IPS DF 6.9 (cell line): Measurements from ENCODE around the gene NPNT.
"Not testable (repeated sequence)": the region's sequence is repeated elsewhere in the genome, so short reads cannot be mapped to it uniquely, and the experiment has no call there.

Experiments
- DNase-seq: peaks from one replicate; pipeline ENCODE4 v3.0.0-alpha.2; 2013; ENCODE audit warnings: low read depth, low spot score
- H3K27ac ChIP-seq: one replicate; pipeline ENCODE4 v1.5.1; 2013; ENCODE audit warnings: low read length, control low read depth
- H3K27me3 ChIP-seq: 2 replicates; pipeline ENCODE4 v1.6.1; 2013; ENCODE audit warnings: mild to moderate bottlenecking, low read length; ENCODE audit not compliant: control insufficient read depth, insufficient read depth
- H3K36me3 ChIP-seq: 2 replicates; pipeline ENCODE4 v1.6.1; 2013; ENCODE audit warnings: low read length; ENCODE audit not compliant: control insufficient read depth, insufficient read depth
- H3K4me1 ChIP-seq: 2 replicates; pipeline ENCODE4 v1.6.1; 2013; ENCODE audit warnings: low read length; ENCODE audit not compliant: control insufficient read depth, insufficient read depth
- H3K4me3 ChIP-seq: 2 replicates; pipeline ENCODE4 v1.5.1; 2013; ENCODE audit warnings: mild to moderate bottlenecking, low read length
- H3K9me3 ChIP-seq: 2 replicates; pipeline ENCODE4 v1.6.1; 2013; ENCODE audit warnings: low read length, inconsistent platforms; ENCODE audit not compliant: control insufficient read depth, insufficient read depth
- WGBS: extraction: QIAGEN DNeasy Blood & Tissue Kit; methylation state at CpG from one replicate; pipeline ENCODE4 v1.1.7; 2013; ENCODE audit warnings: mixed read lengths, missing lambda C conversion rate; ENCODE audit not compliant: insufficient read length, insufficient coverage; 5-methylcytosine and 5-hydroxymethylcytosine counted together

The NPNT gene, protein sequence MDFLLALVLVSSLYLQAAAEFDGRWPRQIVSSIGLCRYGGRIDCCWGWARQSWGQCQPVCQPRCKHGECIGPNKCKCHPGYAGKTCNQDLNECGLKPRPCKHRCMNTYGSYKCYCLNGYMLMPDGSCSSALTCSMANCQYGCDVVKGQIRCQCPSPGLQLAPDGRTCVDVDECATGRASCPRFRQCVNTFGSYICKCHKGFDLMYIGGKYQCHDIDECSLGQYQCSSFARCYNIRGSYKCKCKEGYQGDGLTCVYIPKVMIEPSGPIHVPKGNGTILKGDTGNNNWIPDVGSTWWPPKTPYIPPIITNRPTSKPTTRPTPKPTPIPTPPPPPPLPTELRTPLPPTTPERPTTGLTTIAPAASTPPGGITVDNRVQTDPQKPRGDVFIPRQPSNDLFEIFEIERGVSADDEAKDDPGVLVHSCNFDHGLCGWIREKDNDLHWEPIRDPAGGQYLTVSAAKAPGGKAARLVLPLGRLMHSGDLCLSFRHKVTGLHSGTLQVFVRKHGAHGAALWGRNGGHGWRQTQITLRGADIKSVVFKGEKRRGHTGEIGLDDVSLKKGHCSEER

DNA sequence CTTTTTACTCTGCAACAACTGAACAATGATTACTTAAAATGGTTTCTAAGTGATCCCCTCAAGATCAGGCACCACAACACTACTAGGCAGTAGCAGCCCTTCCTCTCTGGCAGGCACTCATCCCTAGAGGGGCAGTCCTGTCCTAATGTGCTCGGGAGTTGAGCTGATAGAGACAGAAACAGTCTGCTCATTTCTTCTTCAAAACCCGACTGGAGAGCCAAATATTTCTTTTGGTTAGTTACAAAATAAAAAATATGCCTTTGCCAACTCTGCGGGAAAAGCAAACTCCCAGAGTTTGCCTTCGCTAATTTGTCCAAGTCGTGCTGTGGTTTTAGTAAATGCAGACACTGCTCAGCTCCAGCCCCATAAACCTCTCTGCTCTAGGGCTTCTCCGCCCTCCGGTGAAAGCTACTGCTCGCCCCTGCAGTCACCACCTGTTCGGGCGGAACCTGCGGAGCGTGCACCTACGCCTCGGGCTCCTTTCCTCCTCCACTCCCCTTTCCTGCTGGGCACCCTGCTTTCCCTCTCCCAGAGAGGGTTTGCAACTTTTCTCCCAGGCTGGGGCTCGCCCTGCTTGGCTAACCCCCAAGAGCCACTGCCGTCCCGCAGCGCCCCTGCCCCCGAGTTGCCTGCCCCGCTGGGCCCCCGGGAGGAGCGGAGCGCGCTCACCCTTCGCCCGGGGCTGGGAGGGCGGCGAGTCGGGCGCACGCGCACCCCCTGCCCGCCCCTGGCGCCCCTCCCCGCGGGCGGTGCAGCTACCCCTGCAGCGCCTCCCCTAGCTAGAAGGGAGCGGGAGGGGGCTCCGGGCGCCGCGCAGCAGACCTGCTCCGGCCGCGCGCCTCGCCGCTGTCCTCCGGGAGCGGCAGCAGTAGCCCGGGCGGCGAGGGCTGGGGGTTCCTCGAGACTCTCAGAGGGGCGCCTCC, at the start of gene NPNT:
Gene NPNT (plus strand): TSS at position 812 of the 923 bp plus-strand sequence. CDS start 182 bp downstream, outside the sequence.
- peak within 1 kb of the TSS; percentile 75; the same call in 1 of the 2 replicates for H3K4me3 ChIP-seq
- H3K4me1 ChIP-seq: peaks cover 2% of the 10 kb centered on the region; the same call in 1 of the 2 replicates
- H3K9me3 ChIP-seq: no peaks in the 10 kb centered on the region
- peaks cover 26% of the 10 kb centered on the region; the same call in 1 of the 2 replicates for H3K27me3 ChIP-seq
- H3K27ac ChIP-seq: no peak within 1 kb of the TSS
- no peaks in the 10 kb centered on the region for H3K36me3 ChIP-seq
- no peak for DNase-seq
- WGBS: no CpG with 5 or more reads among the region's 56 CpGs

DNA sequence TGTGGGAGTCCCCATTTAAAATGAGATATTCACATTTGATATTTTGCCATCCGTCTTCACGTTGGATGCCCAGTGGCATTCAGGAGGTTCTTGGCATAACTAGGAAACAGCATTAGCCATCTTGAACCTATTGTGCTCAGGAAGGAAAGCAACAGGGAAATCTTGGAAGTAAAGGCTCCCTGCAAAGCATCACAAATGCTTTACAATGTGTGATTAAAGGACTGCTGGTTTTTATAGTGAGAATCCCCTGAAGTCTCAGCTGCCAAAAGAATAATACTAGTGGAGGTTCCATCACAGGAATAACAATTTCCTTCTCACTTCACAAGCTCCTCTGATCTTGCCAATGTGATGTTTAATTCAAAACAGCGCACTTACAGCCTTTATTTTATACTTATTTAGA, 49.7 kb upstream of the NPNT start:
- Histone ChIP-seq H3K27me3 (no peaks in the 10 kb centered on the region), H3K4me1 (no peaks in the 10 kb centered on the region), H3K36me3 (no peaks in the 10 kb centered on the region), H3K27ac (no peak overlapping the region), H3K9me3 (no peaks in the 10 kb centered on the region; the same call in 1 of the 2 replicates), H3K4me3 (no peak overlapping the region)
- WGBS: no CpG with 5 or more reads among the region's 3 CpGs
- DNase-seq: no peak

DNA sequence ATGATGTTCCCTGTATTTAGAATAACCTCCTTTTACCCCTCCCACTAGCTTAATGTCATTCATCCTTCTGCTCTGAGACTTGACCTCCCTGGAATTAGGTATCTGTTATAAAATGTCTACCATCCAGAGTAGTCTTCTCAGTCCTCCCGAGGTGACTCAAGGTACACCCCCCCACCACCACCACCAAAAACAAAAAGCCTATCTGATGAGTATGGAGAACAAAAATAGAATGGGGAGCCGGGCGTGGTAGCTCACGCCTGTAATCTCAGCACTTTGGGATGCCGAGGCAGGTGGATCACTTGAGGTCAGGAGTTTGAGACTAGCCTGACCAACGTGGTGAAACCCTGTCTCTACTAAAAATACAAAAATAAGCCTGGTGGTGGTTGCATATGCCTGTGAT, 46.9 kb upstream of the NPNT start:
- DNase-seq: not testable (repeated sequence)
- no CpG with 5 or more reads among the region's 6 CpGs for WGBS

DNA sequence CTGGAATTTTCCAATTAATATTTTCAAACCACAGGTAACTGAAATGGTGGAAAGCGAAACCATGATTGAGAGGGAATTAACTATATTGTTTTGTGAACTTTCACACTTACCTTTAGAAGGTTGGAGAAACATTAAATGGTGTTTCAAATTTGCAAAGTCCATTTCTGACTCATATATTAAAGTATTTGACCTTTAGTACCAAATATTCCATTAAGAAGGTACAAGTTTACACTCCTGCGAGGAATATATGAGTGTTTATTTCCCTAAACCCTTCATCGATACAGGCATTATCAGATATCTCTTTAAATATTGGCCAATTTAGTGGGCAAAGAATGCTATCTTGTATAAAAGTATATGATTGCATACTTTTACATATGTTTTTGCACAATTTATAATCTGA, 44.1 kb upstream of the NPNT start:
- no peaks in the 10 kb centered on the region for H3K27me3 ChIP-seq
- no CpG with 5 or more reads among the region's 3 CpGs for WGBS

More for the DNA sequence above, 46.9 kb upstream of the NPNT start:
- H3K27ac ChIP-seq, H3K27me3 ChIP-seq, H3K4me1 ChIP-seq, H3K9me3 ChIP-seq, H3K36me3 ChIP-seq, H3K4me3 ChIP-seq: not testable (repeated sequence)

DNA sequence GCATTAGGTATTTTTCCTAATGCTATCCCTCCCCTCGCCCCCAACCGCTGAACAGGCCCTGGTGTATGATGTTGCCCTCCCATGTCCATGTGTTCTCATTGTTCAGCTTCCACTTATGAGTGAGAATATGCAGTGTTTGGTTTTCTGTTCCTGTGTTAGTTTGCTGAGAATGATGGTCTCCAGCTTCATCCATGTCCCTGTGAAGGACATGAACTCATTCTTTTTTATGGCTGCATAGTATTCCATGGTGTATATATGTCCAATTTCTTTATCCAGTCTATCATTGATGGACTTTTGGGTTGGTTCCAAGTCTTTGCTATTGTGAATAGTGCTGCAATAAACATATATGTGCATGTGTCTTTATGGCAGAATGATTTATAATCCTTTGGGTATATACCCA, 43.0 kb upstream of the NPNT start:
- not testable (repeated sequence) for H3K27me3 ChIP-seq, H3K4me3 ChIP-seq, H3K4me1 ChIP-seq, H3K9me3 ChIP-seq, H3K27ac ChIP-seq, H3K36me3 ChIP-seq, DNase-seq
- no CpG with 5 or more reads among the region's 2 CpGs for WGBS

More for the DNA sequence above, 44.1 kb upstream of the NPNT start:
- DNase-seq: no peak
- Histone ChIP-seq H3K4me1 (no peaks in the 10 kb centered on the region), H3K27ac (no peak overlapping the region), H3K36me3 (no peaks in the 10 kb centered on the region), H3K9me3 (no peaks in the 10 kb centered on the region), H3K4me3 (no peak overlapping the region)

DNA sequence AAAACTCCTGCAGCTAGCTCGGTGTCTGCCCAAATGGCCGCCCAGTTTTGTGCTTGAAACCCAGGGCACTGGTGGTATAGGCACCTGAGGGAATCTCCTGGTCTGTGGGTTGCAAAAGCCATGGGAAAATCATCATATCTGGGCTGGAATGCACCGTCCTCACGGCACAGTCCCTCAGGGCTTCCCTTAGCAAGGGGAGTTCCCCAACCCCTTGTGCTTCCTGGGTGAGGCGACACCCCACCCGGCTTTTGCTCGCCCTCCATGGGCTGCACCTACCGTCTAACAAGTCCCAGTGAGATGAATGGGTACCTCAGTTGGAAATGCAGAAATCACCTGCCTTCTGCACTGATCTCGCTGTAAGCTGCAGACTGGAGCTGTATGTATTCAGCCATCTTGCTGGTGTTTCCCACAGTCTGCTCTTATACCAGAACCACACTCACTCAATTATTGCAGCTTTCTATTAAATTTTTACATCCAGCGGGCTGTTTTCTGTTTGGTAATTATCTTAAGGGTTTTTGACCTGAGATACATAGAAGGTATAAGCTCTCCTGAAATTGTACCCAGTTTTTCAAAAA, 36.7 kb upstream of the NPNT start:
- H3K27ac ChIP-seq: no peak overlapping the region
- H3K4me1 ChIP-seq: no peaks in the 10 kb centered on the region
- no CpG with 5 or more reads among the region's 10 CpGs for WGBS
- 0 out of 2 replicates have a peak, but pooled peaks cover 4% of the 10 kb centered on the region for H3K36me3 ChIP-seq
- no peak for DNase-seq
- H3K4me3 ChIP-seq: no peak overlapping the region
- no peaks in the 10 kb centered on the region; the same call in 1 of the 2 replicates for H3K9me3 ChIP-seq
- H3K27me3 ChIP-seq: no peaks in the 10 kb centered on the region

DNA sequence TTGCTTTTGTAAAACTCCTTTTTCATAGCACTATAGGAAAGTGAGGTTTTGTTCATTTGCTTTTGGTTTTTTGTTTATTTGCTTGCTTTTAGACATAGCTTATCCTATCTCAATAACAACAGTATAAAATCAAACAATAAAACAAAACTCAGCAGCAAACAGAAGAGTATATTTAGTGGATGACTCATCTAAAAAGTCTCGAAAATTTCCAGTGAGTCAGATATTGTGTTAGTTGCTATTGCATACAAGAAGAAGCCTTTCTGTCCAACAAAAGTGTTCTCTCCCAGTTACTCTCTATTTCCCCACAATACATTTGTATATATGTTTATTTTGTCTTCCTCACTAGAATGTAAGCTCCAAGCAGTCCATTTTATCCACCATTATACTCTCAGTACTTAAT, 36.0 kb upstream of the NPNT start:
- Histone ChIP-seq H3K4me1 (no peaks in the 10 kb centered on the region), H3K27ac (no peak overlapping the region), H3K4me3 (no peak overlapping the region), H3K9me3 (no peaks in the 10 kb centered on the region; the same call in 1 of the 2 replicates), H3K27me3 (no peaks in the 10 kb centered on the region), H3K36me3 (0 out of 2 replicates have a peak, but pooled peaks cover 4% of the 10 kb centered on the region)
- WGBS: no CpG with 5 or more reads among the region's 1 CpG
- DNase-seq: no peak

DNA sequence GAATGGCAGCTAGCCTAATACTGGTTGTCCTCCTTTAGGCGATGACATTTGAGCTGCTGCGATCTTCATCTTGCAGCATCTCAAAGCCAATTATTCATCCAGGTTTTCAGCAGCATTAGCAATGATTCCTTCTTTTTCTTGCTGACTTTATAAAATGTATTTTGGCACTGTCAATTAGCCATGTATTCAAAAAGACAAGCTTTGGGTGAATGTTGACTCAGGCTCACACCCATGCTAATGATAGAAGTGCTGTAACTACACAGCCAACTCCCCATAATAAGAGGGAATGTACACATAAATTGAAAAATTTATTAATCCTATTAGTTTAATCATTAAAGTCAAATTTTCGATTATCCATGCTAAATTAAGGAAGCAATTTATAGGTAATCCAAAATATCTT, 24.3 kb upstream of the NPNT start:
- Histone ChIP-seq H3K36me3 (no peaks in the 10 kb centered on the region), H3K4me3 (no peak overlapping the region), H3K27me3 (no peaks in the 10 kb centered on the region), H3K4me1 (peaks cover 3% of the 10 kb centered on the region), H3K27ac (no peak overlapping the region), H3K9me3 (no peaks in the 10 kb centered on the region)
- no CpG with 5 or more reads among the region's 3 CpGs for WGBS
- DNase-seq: no peak

DNA sequence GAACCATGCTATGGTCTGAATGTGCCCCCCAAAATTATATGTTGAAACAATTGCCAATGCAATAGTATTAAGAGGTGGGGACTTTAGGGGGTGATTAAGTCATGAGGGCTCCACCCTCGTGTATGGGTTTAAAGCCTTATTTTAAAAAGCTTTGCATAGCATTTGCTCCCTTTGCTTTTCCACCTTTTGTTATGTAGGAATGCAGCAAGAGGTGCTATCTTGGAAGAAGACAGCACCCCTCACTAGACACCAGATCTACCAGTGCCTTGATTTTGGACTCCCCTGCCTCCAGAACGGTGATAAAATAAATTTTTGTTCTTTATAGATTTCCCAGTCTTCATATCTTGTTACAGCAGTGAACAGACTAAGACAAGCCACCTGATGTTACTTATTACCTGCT, 23.3 kb upstream of the NPNT start:
- H3K4me3 ChIP-seq: no peak overlapping the region
- no CpG with 5 or more reads among the region's 2 CpGs for WGBS
- H3K36me3 ChIP-seq: no peaks in the 10 kb centered on the region
- H3K4me1 ChIP-seq: peaks cover 3% of the 10 kb centered on the region
- no peak overlapping the region for H3K27ac ChIP-seq
- H3K27me3 ChIP-seq: no peaks in the 10 kb centered on the region
- DNase-seq: no peak
- no peaks in the 10 kb centered on the region for H3K9me3 ChIP-seq

DNA sequence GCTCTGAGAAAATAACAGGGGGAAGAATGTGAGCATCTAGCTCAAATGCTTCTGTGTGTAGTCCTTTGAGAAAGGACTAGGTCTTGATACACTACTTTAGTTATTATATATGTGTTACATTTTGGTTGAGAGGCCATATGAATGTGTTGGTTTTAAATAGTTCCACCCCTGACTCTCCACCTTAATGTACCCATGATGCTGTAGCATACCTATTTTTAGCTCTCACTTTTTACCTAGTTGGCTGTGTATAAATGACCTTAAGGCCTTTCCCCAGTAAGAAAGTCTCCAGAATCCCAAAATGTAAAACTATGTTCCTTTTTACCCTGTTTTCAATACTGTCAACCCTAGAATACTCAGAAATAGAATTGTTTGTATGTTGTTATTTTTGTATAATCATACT, 20.0 kb upstream of the NPNT start:
- Histone ChIP-seq H3K36me3 (no peaks in the 10 kb centered on the region), H3K4me1 (peaks cover 3% of the 10 kb centered on the region), H3K27me3 (no peaks in the 10 kb centered on the region), H3K9me3 (no peaks in the 10 kb centered on the region), H3K27ac (no peak overlapping the region), H3K4me3 (no peak overlapping the region)
- DNase-seq: no peak
